Activated naive CD8-positive, alpha-beta T cell treated with anti-CD3 and anti-CD28 coated beads, Interleukin-2, amount 50 U/mL, for 16 hours (primary cell): ENCODE results near the gene ZNF543.
"Not testable (repeated sequence)": the region's sequence is repeated elsewhere in the genome, so short reads cannot be mapped to it uniquely, and the experiment has no call there.

Experiments
- DNase-seq: peaks from one replicate; pipeline ENCODE4 v3.0.0-alpha.2; 2020; ENCODE audit warnings: low read depth, low spot score

The ZNF543 gene

DNA sequence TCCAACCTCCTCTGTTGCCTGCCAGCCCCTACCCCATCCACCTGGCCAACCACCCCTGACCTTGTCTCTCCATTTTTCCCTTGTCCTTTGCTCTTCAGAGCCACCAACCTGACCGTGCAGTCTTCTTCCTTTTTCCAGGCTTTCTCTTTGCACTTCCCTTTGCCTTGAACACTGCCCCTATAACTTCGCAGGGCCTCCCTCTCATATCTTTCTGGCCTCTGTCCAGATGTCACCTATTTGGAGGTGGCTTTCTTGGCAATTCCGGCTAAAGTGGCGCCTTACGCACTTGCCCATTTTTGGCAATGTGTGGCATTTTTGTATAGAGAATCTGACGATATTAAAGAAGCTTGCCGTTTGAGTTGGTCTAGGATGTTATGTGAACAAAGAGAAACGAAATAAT is 844 bp downstream of the ZNF543 start:
- no peak for DNase-seq

DNA sequence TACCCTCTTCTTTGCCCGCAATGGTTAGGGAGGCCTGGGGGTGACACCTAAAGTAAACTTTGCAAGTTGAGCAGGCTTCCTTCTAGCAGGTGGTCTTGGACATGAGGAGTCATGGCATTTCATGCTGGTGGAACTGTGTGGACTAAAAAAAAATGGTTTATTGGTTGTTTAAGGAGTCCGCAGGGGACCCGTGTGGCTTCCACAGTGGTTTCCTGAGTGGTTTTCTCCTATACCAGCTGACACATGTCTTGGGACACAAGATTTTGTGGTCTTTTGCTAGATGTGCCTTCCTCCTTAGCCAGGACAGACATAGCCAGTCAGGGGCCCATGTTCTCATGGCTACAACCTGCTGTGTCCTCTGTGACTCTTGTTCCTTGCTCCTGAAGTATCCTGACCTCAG is 1.5 kb downstream of the ZNF543 start:
- no peak for DNase-seq

DNA sequence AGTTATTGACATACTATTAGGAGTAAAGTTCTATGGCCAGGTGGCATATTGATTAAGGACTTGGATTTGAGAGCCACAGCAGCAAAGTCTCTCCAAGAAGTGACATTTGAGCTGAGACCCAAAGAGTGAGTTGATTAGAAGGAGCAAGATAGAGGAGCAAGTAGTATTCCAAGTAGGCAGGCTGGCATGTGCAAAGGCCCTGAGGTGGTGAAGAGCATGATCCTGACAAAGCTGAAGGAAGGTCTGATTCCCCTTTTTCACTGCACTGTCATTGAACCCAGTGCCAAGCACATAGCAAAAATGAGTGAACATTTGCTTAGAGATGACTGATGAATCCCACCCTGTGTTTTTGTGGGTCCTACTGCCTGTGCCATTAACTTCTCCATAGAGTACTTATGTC is 4.7 kb downstream of the ZNF543 start:
- DNase-seq = no peak

DNA sequence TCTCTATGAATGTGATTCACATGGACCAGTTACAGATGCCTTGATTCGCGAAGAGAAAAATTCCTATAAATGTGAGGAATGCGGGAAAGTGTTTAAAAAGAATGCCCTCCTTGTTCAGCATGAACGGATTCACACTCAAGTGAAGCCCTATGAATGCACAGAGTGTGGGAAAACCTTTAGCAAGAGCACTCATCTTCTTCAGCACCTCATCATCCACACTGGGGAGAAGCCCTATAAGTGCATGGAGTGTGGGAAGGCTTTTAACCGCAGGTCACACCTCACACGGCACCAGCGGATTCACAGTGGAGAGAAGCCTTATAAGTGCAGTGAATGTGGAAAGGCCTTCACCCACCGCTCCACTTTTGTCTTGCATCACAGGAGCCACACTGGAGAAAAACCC is 7.7 kb downstream of the ZNF543 start:
- DNase-seq = no peak

DNA sequence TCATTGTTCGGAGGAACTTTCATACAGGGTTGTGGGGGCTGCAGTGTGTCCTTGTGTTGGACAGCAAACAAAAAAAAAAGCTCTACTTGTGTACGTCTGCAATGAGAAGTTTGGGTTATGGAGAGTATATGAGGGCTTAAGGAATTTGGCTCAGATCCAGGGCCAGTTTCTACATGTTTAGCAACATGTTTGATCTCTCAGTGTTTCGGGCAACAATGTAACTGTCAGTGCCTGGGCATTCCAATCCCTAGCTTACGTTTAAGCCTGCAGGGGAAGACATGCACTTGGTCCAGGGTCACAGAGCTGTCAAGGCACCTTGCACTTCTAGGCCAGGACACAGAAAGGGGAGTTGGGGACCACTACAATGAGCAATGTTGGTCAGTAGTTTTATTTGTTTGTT is 13.9 kb downstream of the ZNF543 start:
- DNase-seq = no peak

DNA sequence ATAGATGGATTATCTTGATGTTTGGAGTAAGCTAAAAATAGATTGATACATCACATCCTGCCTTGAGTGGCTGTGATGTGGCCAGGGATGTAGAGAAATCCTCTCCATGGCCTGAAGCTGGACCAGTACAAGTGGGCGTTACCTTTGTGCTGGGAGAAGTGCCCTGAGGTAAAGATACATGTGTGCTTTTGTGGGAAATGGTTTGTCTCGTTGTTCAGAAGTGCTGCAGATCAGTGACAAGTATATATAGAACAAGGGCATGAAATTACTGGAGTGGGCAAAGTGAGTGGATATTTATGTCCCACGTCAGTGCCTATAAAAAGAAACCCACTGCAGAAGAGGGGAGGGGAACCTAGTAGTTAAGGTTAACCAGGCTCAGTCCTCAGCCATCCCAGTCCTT is 18.6 kb downstream of the ZNF543 start:
- no peak for DNase-seq

DNA sequence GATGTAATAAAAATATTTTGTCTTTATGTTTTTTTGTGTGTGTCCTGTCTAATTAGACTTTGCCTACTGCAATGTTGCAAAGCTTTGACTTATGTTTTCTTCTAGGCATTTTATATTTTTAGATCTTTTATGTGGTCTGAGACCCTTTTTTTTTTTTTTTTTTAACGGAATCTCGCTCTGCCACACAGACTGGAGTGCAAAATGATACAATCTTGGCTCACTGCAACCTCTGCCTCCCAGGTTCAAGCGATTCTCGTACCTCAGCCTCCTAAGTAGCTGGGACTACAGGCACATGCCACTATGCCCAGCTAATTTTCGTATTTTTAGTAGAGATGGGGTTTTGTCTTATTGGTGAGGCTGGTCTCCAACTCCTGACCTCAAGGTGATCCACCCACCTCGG is 22.3 kb downstream of the ZNF543 start:
- no peak for DNase-seq

DNA sequence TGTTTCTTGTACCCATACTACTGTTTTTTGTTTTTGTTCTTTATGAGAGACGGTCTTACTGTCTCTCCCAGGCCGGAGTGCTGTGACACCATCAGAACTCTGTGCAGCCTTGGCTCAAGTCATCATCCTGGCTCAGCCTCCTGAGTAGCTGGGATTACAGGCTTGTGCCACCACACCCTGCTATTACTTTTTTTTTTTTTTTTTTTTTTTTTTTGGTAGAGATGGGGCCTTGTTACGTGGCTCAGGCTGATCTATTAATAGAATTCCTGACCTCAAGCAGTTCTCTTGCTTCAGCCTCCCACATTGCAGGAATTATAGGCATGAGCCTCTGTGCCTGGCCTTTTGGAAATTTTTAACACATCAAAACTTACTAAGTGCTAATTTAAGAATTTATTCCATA is 27.9 kb downstream of the ZNF543 start:
- no peak for DNase-seq

DNA sequence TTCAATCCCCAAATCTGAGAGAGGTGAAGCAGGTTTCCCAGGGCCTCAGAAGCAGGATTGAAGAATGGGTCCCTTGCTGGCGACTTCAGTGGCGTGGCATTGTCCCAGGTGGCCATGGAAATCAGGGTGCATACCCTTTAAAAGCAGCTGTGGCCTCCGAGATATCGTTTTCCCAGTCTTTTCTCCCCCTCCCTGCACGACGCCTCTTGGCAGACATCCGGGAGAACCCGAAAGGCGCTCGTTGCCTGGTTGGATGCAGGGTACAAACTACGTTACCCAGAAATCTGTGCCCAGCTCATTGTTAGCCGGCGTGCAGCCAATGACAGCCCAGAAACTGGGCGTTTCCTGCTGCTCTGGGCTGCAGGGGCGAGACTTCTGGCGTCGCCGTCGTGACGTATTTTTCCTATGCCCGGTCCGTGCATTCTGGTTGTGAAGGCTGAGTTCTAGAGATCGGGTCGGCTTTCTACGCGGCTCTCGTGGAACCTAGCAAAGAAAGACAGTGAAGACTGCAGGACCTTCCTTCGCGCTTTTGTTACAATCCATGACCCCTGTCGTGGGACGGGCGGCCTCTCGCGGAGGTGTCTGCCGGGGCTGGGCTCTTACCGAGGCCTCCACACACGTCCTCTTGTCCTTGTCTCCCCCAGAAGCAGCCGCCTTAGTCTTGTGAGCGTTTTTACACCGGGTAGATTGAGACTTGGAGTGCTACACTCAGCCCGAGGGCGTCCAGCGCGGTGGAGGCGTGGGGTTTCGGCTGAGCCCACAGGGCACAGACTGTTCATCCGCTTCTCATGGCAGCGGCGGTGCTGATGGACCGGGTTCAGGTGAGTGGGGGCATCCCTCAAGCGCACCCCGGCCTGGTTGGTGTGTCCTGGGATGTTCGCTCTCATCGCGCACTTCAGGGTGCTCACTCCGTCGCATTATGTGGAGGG is 30.9 kb downstream of the ZNF543 start, which contains the start of gene ZNF304:
ZNF304 (plus strand) TSS at position 395 of the 929 bp plus-strand sequence; CDS start at position 789, 394 bp downstream.
- DNase-seq = peak; percentile 64

DNA sequence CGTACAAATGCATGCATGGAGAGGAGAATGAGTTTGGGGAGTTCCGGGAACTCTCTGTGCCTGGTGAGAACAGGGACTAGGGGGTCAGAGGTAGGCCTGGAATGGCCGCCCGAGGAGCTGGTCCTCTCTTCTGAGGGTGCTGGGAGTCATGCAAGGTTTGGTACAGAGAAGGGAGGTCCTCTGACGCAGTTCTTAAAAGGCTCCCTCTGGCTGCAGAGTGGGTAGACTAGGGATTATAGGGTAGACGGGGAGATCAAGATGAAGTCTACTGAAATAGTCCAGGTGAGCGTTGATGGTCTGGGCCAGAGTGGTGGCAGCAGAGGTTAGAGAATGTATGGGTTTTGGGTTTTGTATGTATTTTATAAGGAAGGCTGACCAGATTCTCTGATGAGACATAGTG is 31.6 kb downstream of the ZNF543 start:
- DNase-seq = no peak

DNA sequence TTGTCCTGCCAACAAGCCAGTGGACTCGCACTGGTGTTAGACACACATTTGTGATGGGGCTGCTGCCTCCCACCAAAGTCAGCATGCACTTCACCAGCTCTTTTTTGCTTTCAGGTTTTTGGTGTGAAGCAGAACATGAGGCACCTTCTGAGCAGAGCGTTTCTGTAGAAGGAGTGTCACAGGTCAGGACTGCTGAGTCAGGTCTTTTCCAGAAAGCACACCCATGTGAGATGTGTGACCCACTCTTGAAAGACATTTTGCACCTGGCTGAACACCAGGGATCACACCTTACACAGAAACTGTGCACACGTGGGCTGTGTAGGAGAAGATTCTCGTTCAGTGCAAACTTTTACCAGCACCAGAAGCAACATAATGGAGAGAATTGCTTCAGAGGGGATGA is 35.6 kb downstream of the ZNF543 start:
- DNase-seq = no peak

DNA sequence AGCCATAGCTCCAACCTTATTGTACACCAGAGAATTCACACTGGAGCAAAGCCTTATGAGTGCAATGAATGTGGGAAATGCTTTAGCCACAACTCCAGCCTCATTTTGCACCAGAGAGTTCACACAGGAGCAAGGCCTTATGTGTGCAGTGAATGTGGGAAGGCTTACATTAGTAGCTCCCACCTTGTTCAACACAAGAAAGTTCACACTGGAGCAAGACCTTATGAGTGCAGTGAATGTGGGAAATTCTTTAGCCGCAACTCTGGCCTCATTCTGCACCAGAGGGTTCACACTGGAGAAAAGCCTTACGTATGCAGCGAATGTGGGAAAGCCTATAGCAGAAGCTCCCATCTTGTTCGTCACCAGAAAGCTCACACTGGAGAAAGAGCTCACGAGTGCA is 37.1 kb downstream of the ZNF543 start:
- DNase-seq = no peak

DNA sequence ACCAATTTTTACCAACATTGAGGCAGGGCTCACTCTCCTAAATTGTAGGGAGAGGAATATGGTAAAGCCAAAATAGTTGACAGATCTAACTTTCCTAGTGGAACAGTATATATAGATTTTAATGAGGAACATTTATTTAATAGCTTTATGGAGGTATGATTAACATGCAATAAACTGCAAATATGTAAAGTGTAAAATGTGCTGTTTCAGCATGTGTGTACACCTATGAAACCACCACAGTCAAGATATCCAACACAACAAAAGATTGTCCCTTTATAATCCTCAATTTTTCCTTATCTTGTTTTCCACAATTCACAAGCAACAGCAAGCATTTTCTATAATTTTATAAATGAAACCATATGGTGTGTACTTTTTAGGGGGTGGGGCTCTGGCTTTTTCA is 39.0 kb downstream of the ZNF543 start:
- DNase-seq = no peak

DNA sequence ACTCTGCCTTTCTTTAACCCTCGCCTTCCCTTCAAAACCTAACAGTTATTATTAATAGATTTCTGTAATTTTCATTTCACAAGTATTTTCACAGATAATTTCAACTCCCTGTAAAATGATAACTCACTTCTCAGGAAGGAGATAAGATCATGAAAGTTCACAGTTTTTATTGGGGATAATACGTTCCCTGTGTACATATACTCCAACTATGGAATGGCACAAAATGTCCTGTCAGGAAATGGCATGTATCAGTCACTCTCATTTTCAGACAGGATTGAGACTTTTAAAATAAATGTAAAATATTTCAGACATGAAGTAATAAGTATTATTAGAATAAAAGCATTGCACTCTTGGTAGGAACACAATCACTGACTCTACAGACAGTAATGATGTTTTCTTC is 42.1 kb downstream of the ZNF543 start:
- DNase-seq = no peak

DNA sequence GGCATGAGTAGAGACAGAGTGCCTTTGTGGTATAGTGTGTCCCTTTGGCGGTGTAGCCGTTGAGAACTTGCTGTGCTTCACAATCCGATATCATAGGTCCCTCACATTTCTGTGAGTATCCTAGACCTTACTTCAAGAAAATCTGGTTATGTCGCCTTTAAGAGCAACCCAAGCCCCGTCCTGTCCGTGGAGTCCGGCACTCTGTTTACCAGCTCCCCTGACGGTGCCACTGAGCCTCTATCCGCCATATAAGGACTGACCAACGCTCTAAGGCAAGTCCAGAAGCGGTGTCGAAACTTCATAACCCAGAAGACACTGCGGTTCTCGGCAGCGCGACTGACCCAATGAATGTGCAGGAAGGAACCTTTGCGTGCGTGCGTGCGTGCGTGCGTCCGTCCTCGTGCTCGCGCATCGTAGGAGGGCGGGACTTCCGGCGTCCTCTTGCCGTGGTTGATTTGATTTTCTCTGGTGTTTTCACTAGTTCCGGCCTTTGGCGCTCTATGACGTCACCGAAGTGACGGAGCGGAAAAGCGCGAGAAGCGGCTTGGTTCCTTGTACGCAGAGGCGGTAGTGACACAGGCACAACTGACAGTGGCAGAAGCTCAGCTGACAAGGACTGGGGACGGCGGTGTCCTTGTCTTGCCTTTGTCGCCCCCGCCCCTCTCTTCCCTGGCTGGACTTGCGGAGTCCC is 42.9 kb downstream of the ZNF543 start, which contains the start of the genes TRAPPC2B and ZNF547:
TRAPPC2B (plus strand) TSS at position 555 of the 691 bp plus-strand sequence. CDS start 1,283 bp downstream, outside the sequence.
ZNF547 (plus strand) TSS at position 555 of the 691 bp plus-strand sequence. CDS start 5,005 bp downstream, outside the sequence.
- DNase-seq = peak; percentile 96

DNA sequence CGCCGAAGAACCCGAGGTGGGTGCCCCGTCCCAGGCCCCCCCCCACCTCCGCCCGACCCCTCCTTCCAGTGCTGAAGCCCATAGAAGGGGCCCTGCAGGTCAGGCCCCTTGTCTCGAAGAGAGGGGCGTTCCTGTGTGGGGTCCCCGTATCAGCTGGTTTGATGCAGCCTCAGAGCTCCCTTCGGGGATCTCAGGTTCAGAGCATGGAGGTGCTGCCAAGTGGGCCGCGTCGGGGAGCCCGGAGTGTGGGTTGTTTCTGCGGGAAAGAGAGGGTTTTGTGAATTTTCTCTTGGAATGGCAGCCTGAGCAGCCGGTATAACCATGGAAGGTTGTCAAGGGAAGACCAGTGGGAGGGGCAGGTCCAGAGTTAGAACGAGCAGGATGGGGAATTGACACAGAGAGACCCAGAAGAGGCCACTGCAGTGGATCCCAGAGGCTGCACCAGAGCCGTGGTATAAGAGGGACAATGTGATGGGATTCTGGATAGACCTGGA is 43.5 kb downstream of the ZNF543 start:
- no peak for DNase-seq

DNA sequence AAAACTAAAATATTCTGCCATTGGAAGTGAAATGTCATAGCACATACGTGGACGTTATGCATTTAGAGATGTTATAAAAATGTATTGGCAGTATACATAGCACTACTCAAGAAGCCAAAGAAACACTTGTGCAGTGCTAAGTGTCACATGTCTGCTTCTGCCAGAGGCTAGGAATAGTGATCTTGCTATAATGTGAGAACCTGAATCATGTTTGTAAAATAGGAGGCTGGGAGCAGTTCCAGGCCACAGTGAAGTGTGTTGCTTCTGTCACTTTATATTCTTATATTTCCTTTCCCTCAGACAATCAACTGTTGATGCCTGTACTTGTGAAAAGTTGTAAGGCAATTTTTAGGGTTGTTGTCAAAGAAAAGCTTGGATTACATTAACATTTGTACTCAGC is 46.5 kb downstream of the ZNF543 start:
- DNase-seq = no peak

DNA sequence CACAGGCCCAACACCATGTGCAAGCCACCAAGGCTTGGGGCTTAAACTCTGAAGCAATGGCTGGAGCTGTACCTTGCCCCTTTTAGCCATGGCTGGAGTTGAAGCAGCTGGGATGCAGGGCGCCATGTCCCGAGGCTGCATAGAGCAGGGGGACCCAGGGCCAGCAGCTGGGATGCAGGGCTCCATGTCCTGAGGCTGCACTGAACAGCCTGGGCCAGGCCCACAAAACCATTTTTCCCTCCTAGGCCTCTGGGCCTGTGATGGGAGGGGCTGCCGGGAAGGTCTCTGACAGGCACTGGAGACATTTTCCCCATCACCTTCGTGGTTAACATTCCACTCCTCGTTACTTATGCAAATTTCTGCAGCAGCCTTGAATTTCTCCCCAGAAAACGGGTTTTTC is 53.9 kb downstream of the ZNF543 start:
- no peak for DNase-seq

DNA sequence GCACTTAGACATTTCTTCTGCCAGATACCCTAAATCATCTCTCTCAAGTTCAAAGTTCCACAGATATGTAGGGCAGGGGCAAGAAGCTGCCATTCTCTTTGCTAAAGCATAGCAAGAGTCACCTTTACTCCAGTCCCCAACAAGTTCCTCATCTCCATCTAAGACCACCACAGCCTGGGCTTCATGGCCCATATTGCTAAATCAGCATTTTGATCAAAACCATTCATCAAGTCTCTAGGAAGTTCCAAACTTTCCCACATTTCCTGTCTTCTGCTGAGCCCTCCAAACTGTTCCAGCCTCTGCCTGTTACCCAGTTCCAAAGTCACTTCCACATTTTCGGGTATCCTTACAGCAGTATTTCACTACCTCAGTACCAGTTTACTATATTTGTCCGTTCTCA is 54.4 kb downstream of the ZNF543 start:
- not testable (repeated sequence) for DNase-seq

DNA sequence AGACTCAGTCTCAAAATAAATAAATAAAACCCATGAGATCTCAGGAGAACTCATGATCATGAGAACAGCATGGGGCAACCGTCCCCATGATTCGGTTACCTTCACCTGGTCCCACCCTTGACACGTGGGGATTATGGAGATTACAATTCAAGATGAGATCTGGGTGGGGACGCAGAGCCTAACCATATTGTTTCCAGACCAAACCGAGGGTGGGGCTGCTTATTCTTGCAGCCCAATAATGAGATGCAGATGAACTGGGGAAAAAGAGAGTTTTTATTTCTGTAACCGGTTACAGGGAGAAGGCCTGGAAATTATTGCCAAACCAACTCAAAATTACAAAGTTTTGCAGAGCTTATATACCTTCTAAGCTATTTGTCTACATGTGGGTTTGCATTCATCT is 55.9 kb downstream of the ZNF543 start:
- DNase-seq = no peak

DNA sequence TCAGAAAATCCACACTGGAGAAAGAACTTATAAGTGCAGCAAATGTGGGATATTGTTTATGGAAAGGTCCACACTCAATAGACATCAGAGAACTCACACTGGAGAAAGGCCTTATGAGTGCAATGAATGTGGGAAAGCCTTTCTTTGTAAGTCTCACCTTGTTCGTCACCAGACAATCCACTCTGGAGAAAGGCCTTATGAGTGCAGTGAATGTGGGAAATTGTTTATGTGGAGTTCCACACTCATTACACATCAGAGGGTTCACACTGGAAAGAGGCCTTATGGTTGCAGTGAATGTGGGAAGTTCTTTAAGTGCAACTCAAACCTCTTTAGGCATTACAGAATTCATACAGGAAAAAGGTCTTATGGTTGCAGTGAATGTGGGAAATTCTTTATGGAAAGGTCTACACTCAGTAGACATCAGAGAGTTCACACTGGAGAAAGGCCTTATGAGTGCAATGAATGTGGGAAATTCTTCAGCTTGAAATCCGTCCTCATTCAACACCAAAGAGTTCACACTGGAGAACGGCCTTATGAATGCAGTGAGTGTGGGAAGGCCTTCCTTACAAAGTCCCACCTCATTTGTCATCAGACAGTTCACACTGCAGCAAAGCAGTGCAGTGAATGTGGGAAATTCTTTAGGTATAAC is 57.4 kb downstream of the ZNF543 start:
- DNase-seq = no peak
